Measurements from ENCODE around the gene HOXA11.

Gene HOXA11

GRCh38 chr7:27192546-27193334 is 7.7 kb upstream of the HOXA11 start:
- no peak for DNase-seq (ENCODE audit: low spot score)

GRCh38 chr7:27191833-27192545 is 7.0 kb upstream of the HOXA11 start:
- no peak for DNase-seq (ENCODE audit: low spot score)

DNA sequence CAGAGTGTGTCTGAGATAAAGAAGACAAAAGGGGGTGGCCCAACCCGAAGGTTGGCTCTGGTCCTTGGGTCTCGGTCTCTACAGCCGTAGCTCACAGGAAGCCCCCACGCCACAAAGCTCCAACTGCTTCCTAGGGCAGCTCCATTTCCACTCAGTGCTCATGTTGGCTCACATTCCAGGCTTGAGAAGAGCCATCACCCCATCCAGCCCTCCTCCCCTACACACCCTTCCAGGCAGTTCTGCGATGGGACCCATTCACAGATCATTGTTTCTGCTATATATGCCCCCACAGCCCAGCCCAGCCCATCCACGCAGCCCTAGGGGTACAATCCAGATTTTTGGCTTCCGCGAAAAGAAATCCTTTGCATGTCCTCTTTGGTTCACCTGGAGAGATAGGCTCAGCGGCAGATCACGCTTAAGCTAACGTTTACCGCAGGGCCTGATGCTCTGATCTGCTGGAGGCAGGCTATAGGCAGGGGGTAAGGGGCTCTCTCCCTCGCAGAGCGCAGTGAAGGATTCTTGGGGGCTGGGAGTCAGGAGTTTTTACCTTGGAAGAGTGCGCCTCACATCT is 6.2 kb upstream of the HOXA11 start:
- DNase-seq (ENCODE audit: low spot score) = no peak

DNA sequence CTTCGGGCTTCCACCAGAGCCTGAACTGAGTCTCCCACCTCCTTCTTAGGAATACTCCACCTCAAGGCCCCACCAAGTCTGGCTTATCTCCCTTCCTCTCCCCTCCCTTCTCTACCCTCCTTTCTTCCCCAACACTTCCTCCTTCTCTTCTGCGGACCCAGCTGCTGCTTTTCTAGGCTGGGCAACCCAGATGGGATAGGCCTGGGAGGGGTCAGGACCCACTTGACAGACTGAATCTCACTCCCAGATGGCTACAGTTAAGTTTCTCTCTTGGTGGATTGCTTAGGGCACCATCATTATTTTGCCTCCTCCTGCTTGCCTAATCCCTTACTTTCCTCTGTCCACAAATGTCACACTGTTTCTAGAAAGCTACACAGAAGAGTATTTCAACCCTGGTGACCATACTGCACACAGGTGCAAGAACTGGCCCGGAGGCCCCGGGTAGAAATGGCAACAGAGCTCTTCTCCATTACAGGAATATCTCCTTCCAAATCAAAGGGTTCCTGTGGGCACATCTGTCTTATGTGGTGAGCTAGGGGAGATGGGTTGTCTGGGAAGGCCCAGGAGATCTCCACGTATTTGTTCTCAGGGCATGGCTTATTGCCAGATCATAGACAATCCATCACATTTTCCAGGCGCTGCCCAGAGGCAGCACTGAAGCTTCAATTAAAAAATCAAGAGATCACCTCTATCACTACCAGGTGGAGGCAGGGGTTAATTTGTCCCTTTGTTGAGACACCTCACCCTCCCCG is 5.1 kb upstream of the HOXA11 start:
- no peak for DNase-seq (ENCODE audit: low spot score)

DNA sequence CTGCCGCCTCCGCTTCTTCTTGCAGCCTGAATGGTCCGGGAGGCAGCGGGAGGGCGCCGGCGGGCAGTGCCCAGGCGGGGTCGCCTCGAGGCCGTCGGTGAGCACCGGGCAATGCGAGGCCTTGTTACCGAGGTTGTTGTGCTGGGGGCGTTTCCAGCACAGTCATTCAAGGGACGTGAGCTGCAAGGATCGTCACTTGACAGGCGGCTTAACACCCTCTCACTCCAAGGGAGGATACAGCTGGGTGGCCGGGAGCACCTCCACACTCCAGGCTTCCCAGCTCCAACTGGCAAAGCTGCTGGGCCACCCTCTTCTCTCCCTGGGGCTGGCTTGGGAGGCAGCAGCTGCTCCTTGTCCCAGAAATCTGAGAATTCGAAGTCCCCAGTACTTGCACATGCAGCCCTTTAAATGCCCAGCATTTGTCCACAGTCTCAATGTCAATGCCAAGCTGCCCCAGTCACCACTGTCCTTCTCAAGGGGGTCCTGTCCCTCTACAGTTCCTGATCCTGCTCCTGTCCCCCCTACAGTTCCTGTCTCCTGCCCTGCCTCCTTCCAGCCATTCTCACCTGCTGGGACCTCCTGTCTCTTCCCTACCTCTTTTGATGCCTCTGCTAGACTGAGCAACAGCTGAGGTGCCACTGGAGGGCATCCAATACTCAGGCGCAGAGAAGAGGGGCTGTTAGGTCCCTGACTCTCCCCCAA is 4.4 kb upstream of the HOXA11 start:
- no peak for DNase-seq (ENCODE audit: low spot score)

GRCh38 chr7:27188386-27189294 is 3.6 kb upstream of the HOXA11 start:
- DNase-seq (ENCODE audit: low spot score) = no peak

GRCh38 chr7:27187475-27188385 is 2.7 kb upstream of the HOXA11 start:
- DNase-seq (ENCODE audit: low spot score) = no peak

DNA sequence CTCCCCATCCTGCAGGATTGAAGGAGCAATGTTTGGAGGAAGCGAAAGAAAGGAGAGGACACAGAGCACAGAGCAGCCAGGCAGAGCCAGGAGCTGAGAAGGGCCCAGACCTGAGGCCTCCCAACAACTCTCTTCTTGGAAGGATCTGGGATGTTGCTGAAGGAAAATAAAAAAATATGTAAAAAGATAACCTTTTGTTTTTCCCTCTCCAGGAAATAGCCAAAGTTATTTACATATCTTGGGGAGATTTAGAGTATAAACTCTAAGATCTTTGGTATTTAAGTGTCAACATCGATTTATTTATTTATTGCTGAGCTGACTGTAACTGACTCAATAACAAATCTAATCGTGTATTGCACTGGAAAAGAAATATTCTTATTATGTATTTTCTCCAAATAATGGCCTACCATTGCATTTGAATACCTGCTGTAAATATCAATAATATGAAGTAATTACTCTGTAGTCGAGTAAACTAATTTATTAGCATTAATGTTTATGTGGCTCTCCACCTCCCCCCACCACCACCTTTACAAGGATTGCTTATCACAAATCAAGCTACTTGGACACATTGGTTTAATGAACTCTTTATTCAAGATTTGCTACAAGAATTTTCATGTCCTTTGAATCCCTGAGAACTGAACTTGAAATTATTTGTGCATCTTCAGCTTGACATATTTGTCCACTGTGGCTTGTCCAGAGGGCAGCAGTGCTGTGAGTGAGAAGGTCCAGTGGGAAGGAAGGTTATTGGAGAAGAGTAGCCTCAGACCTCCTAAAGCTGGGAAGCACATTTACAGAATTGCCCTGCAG is 1.8 kb upstream of the HOXA11 start:
- no peak for DNase-seq (ENCODE audit: low spot score)

GRCh38 chr7:27185854-27186667 is 1.0 kb upstream of the HOXA11 start:
- no peak for DNase-seq (ENCODE audit: low spot score)

GRCh38 chr7:27184337-27185012 is 557 bp downstream of the HOXA11 start:
- DNase-seq (ENCODE audit: low spot score) = no peak

GRCh38 chr7:27183682-27184336 is 1.2 kb downstream of the HOXA11 start:
- DNase-seq (ENCODE audit: low spot score) = no peak

GRCh38 chr7:27182861-27183681 is 2.0 kb downstream of the HOXA11 start:
- DNase-seq (ENCODE audit: low spot score) = no peak

- DNase-seq (ENCODE audit: low spot score) = no peak
Measured at GRCh38 chr7:27182285-27182841, 2.7 kb downstream of the HOXA11 start.

DNA sequence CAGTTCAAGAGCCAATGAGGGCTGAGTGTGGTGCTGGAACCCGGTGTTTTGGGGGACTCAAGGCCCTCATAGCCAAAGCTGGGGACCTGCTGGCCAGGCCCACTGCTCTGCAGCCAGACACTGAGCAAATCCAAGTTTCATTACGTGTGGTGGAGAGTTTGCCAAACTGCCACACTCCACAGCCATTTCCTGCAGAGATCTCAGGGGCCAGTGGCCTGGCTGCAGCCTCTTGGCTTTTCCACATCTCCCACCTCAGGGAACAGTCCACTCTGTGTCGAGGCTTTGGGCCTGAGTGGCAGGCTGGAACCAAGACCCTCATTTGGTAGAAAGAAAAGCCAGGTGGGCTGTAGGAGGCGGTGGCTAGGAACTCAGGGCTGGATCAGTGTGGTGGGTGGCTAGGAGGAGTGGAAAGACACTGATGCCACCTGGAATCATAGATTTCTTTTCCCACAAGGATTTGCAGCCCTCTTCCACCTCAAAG is 3.2 kb downstream of the HOXA11 start:
- DNase-seq (ENCODE audit: low spot score) = no peak

Measured in HuH-7 (cell line).